ENCODE data around the gene SLC35F3. TPM values are rescaled to one million over a fixed set of nuclear protein-coding genes. Genes with fewer than 3 reads are reported as not detected.

Gene SLC35F3
- total and polyA plus RNA-seq, 9 of the 15 experiments (the other 6 are each of a cell fraction or from before 2014, with no cell fraction given): 0.04 to 0.07 (median 0.04) TPM; not detected in 6

- TF ChIP-seq, protein P1, sequence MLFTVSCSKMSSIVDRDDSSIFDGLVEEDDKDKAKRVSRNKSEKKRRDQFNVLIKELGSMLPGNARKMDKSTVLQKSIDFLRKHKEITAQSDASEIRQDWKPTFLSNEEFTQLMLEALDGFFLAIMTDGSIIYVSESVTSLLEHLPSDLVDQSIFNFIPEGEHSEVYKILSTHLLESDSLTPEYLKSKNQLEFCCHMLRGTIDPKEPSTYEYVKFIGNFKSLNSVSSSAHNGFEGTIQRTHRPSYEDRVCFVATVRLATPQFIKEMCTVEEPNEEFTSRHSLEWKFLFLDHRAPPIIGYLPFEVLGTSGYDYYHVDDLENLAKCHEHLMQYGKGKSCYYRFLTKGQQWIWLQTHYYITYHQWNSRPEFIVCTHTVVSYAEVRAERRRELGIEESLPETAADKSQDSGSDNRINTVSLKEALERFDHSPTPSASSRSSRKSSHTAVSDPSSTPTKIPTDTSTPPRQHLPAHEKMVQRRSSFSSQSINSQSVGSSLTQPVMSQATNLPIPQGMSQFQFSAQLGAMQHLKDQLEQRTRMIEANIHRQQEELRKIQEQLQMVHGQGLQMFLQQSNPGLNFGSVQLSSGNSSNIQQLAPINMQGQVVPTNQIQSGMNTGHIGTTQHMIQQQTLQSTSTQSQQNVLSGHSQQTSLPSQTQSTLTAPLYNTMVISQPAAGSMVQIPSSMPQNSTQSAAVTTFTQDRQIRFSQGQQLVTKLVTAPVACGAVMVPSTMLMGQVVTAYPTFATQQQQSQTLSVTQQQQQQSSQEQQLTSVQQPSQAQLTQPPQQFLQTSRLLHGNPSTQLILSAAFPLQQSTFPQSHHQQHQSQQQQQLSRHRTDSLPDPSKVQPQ (CRISPR knock-in tag; IDR thresholded peaks at IDR 0.05; ENCODE audit: borderline replicate concordance): 0 out of 2 replicates have a peak, but pooled peaks have one; percentile 3
- no peak for TF ChIP-seq NFIX (CRISPR knock-in tag; IDR thresholded peaks at IDR 0.05; ENCODE audit: low read depth)
- TF ChIP-seq NBN (IDR thresholded peaks at IDR 0.05; ENCODE audit: low read depth): peak; percentile 62; the same call in 1 of the 2 replicates
- no peak for TF ChIP-seq PURB (CRISPR knock-in tag; IDR thresholded peaks at IDR 0.05; ENCODE audit: low read depth)
- TF ChIP-seq RBM15 (IDR thresholded peaks at IDR 0.05; ENCODE audit: insufficient read depth, low read length): no peak
- TF ChIP-seq TCFL5 (CRISPR knock-in tag; conservative IDR thresholded peaks at IDR 0.05): no peak
- no peak for TF ChIP-seq ZZZ3 (IDR thresholded peaks at IDR 0.05)
- no peak for TF ChIP-seq ZEB2 (IDR thresholded peaks at IDR 0.05)
- TF ChIP-seq ARNT (IDR thresholded peaks at IDR 0.05): 0 out of 4 replicates have a peak, but pooled peaks of 1 of the 2 experiments have one; percentile 52
- TF ChIP-seq, protein P2, sequence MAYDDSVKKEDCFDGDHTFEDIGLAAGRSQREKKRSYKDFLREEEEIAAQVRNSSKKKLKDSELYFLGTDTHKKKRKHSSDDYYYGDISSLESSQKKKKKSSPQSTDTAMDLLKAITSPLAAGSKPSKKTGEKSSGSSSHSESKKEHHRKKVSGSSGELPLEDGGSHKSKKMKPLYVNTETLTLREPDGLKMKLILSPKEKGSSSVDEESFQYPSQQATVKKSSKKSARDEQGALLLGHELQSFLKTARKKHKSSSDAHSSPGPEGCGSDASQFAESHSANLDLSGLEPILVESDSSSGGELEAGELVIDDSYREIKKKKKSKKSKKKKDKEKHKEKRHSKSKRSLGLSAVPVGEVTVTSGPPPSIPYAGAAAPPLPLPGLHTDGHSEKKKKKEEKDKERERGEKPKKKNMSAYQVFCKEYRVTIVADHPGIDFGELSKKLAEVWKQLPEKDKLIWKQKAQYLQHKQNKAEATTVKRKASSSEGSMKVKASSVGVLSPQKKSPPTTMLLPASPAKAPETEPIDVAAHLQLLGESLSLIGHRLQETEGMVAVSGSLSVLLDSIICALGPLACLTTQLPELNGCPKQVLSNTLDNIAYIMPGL (CRISPR knock-in tag; IDR thresholded peaks at IDR 0.05): no peak
- TF ChIP-seq ATF7 (IDR thresholded peaks at IDR 0.05): peak; percentile 85
- TF ChIP-seq POLR2AphosphoS5 (IDR thresholded peaks at IDR 0.05; ENCODE audit: control insufficient read depth, insufficient read depth, low read depth, low read length): no peak
- TF ChIP-seq, protein P3, sequence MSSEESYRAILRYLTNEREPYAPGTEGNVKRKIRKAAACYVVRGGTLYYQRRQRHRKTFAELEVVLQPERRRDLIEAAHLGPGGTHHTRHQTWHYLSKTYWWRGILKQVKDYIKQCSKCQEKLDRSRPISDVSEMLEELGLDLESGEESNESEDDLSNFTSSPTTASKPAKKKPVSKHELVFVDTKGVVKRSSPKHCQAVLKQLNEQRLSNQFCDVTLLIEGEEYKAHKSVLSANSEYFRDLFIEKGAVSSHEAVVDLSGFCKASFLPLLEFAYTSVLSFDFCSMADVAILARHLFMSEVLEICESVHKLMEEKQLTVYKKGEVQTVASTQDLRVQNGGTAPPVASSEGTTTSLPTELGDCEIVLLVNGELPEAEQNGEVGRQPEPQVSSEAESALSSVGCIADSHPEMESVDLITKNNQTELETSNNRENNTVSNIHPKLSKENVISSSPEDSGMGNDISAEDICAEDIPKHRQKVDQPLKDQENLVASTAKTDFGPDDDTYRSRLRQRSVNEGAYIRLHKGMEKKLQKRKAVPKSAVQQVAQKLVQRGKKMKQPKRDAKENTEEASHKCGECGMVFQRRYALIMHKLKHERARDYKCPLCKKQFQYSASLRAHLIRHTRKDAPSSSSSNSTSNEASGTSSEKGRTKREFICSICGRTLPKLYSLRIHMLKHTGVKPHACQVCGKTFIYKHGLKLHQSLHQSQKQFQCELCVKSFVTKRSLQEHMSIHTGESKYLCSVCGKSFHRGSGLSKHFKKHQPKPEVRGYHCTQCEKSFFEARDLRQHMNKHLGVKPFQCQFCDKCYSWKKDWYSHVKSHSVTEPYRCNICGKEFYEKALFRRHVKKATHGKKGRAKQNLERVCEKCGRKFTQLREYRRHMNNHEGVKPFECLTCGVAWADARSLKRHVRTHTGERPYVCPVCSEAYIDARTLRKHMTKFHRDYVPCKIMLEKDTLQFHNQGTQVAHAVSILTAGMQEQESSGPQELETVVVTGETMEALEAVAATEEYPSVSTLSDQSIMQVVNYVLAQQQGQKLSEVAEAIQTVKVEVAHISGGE (CRISPR knock-in tag; IDR thresholded peaks at IDR 0.05): peak in 1 of 3 experiments; percentile 72; a peak in 2 of 6 replicates
- no peak for TF ChIP-seq ZNF263 (CRISPR knock-in tag; IDR thresholded peaks at IDR 0.05; ENCODE audit: borderline replicate concordance)
- TF ChIP-seq KDM5B (IDR thresholded peaks at IDR 0.05; ENCODE audit: insufficient replicate concordance, low read depth, low read length): no peak
- no peak for TF ChIP-seq DIDO1 (tag; IDR thresholded peaks at IDR 0.05; ENCODE audit: low read depth)
- TF ChIP-seq THAP7 (CRISPR knock-in tag; IDR thresholded peaks at IDR 0.05): no peak
- no peak for TF ChIP-seq ZNF354B (CRISPR knock-in tag; IDR thresholded peaks at IDR 0.05)
- TF ChIP-seq ADNP (tag; IDR thresholded peaks at IDR 0.05): peak; percentile 82; the same call in 1 of the 2 replicates
These were observed 68.6 kb downstream of the SLC35F3 start (continued) for GRCh38 chr1:233972951-233973635.

All from K562 (cell line).